HepG2 (cell line): ENCODE results near the gene NCKAP5L. TPM values are rescaled to one million over a fixed set of nuclear protein-coding genes. Genes with fewer than 3 reads are reported as not detected.
A peak's percentile ranks its signal among the peaks of the same experiment; 100 is the strongest.

Experiments
- ATAC-seq: fragments of 200-7000 bp; cut with Tn5 transposase; 3 replicates; pipeline ENCODE4 v1.9.1; 2020; ENCODE audit warnings: mild to moderate bottlenecking, moderate library complexity
- BruUV-seq: library from RNA; stranded (reverse); fragments of 400-500 nt; replicated peaks from 2 replicates; lab custom pipeline; 2021; lab: Mats Ljungman, UMichigan
- CTCF ChIA-PET: fragments of 300-600 bp; formaldehyde crosslinking; extraction: SDS; loops from one replicate; lab custom pipeline; 2021; ENCODE audit warnings: low total read pairs, inconsistent platforms, low intra/inter-chr PET ratio; lab: Yijun Ruan, JAX
- POLR2A ChIA-PET: fragments of 350-600 bp; sonication (Branson Sonifier 250); formaldehyde crosslinking; loops from one replicate; lab custom pipeline; 2020; ENCODE audit warnings: antibody characterized with exemption, inconsistent platforms; lab: Yijun Ruan, JAX
- DNase-seq: peaks from one replicate; pipeline ENCODE4 v3.0.0-alpha.2; 2015; ENCODE audit warnings: low spot score
- FAIRE-seq: peaks from 3 replicates; lab custom pipeline; 2011; peaks lifted over from hg19 to GRCh38; lab: Jason Lieb, UNC
- H2AFZ ChIP-seq: one replicate; pipeline ENCODE4 v1.6.1; 2011; ENCODE audit warnings: low read length, inconsistent platforms
- H3K27ac ChIP-seq: fragments of 300-600 bp; 3 replicates; pipeline ENCODE4 v1.8.0; 2011; ENCODE audit warnings: mixed run types, mild to moderate bottlenecking, mixed read lengths, low read length, inconsistent platforms; ENCODE audit not compliant: insufficient read depth; ENCODE audit errors: extremely low read length
- H3K27me3 ChIP-seq, 2 experiments: fragments of 200-600 bp in 1 of 2; 2 replicates in 1 of 2; 3 replicates in 1 of 2; pipeline versions ENCODE4 v1.6.0 to v1.8.0; 2011; ENCODE audit warnings: low read length in 2 of 2, mild to moderate bottlenecking in 2 of 2, moderate library complexity in 2 of 2, inconsistent platforms in 1 of 2; ENCODE audit not compliant: insufficient read depth in 2 of 2, control insufficient read depth in 1 of 2
- H3K36me3 ChIP-seq, 2 experiments: fragments of 200-600 bp in 1 of 2; replicated peaks in 1 of 2; 2 replicates in 1 of 2; 3 replicates in 1 of 2; pipeline versions ENCODE4 v1.5.1 to v1.8.0; 2011; ENCODE audit warnings: low read length in 2 of 2, inconsistent platforms in 1 of 2; ENCODE audit not compliant: insufficient read depth in 2 of 2, control insufficient read depth in 1 of 2
- H3K4me1 ChIP-seq: 2 replicates; pipeline ENCODE4 v1.5.1; 2012; ENCODE audit warnings: low read length, inconsistent platforms; ENCODE audit not compliant: insufficient read depth
- H3K4me2 ChIP-seq: 2 replicates; pipeline ENCODE4 v1.6.0; 2011; ENCODE audit warnings: low read depth, low read length, inconsistent platforms
- H3K4me3 ChIP-seq, 3 experiments: fragments of 200-600 bp in 1 of 3; sonication (generic), shearing (Covaris generic) in 1 of 3; replicated peaks in 1 of 3; 2 replicates each; pipeline ENCODE4 v1.5.1; 2011 to 2016; ENCODE audit warnings: low read length in 3 of 3, inconsistent platforms in 2 of 3, low read depth in 2 of 3, mild to moderate bottlenecking in 2 of 3, control low read depth in 1 of 3, mixed read lengths in 1 of 3; ENCODE audit not compliant: insufficient read depth in 1 of 3
- H3K79me2 ChIP-seq: one replicate; pipeline ENCODE4 v1.6.1; 2011; ENCODE audit warnings: low read length, inconsistent platforms; ENCODE audit not compliant: insufficient read depth
- H3K9ac ChIP-seq: 2 replicates; pipeline ENCODE4 v1.6.0; 2011; ENCODE audit warnings: mild to moderate bottlenecking, low read depth, low read length, inconsistent platforms; ENCODE audit not compliant: insufficient read depth
- H3K9me3 ChIP-seq: 2 replicates; pipeline ENCODE4 v1.5.1; 2012; ENCODE audit warnings: mild to moderate bottlenecking, low read length
- H4K20me1 ChIP-seq: 2 replicates; pipeline ENCODE4 v1.6.0; 2011; ENCODE audit warnings: inconsistent platforms, mild to moderate bottlenecking, low read length, moderate library complexity; ENCODE audit not compliant: insufficient read depth
- AGO1 ChIP-seq: fragments of 200-400 bp; formaldehyde crosslinking; IDR thresholded peaks from 2 replicates; pipeline ENCODE4 v1.6.1; 2017; ENCODE audit warnings: mild to moderate bottlenecking, low read depth, low read length, moderate library complexity; ENCODE audit not compliant: poor library complexity, severe bottlenecking
- RARA ChIP-seq: IDR thresholded peaks from 2 replicates; pipeline ENCODE4 v1.6.1; 2016; ENCODE audit warnings: missing genetic modification reagents, missing compliant biosample characterization
- RARG ChIP-seq: sonication (generic); formaldehyde crosslinking; IDR thresholded peaks from 2 replicates; pipeline ENCODE4 v1.4.0; 2020; ENCODE audit warnings: low read depth, mild to moderate bottlenecking, missing genetic modification reagents
- ZNF629 ChIP-seq: sonication (generic); formaldehyde crosslinking; conservative IDR thresholded peaks from 2 replicates; pipeline ENCODE4 v1.5.0; 2020; ENCODE audit warnings: missing genetic modification reagents
- ZNF839 ChIP-seq: sonication (generic); formaldehyde crosslinking; IDR thresholded peaks from 2 replicates; pipeline ENCODE4 v1.4.0; 2020; ENCODE audit warnings: missing genetic modification reagents, mild to moderate bottlenecking, borderline replicate concordance
- WGBS: methylation state at CpG from one replicate; pipeline ENCODE4 v1.1.6; 2017; ENCODE audit warnings: low lambda C conversion rate; 5-methylcytosine and 5-hydroxymethylcytosine counted together
- in situ Hi-C: cut with HindIII; loops from 2 replicates; pipeline ENCODE4 v1.10.0; 2017; ENCODE audit warnings: low pct_unique_long_range_greater_than_20kb; ENCODE audit not compliant: extremely low pct_ligation_motif_present
- intact Hi-C: fragments of 100-400 bp; cut with micrococcal nuclease; formaldehyde crosslinking; loops from one replicate; pipeline ENCODE4 v1.10.0; 2022; ENCODE audit not compliant: unreplicated experiment
- polyA plus RNA-seq, 8 experiments: library from polyadenylated mRNA; depleted of rRNA in 3 of 8; stranded (reverse) in 7 of 8; unstranded in 1 of 8; fragments of >200 nt; fragmentation: Illumina TruSeq in 4 of 8; extraction: Trizol in 4 of 8; gene quantifications; 2 replicates each; pipeline versions ENCODE4 v1.2.1 to v1.2.3, GENCODE V29; 2011 to 2016; ENCODE audit warnings: low read depth in 4 of 8, missing spikeins in 1 of 8, mixed read lengths in 1 of 8; ENCODE audit not compliant: insufficient read depth in 1 of 8
- total RNA-seq, 5 experiments: library from RNA; depleted of rRNA; stranded (reverse); fragments of >200 nt; fragmentation: Illumina TruSeq; extraction: Trizol; gene quantifications; 2 replicates each; pipeline ENCODE4 v1.2.3, GENCODE V29; 2016; ENCODE audit warnings: low read depth in 1 of 5

Gene NCKAP5L
- total and polyA plus RNA-seq, 2 of the 13 experiments (the other 11 are each of a cell fraction or from before 2014, with no cell fraction given): 4.1 to 9.0 TPM

GRCh38 chr12:49876070-49876469 lies 47.9 kb upstream of the NCKAP5L start:
- DNase-seq: no peak
- Histone ChIP-seq H3K4me1 (no peaks in the 10 kb centered on the region), H3K9ac (no peak overlapping the region), H3K36me3 (no peaks in the 10 kb centered on the region), H3K4me2 (no peak overlapping the region), H3K27ac (no peak overlapping the region), H3K79me2 (no peaks in the 10 kb centered on the region), H3K27me3 (peaks cover 0 to 8% of the 10 kb centered on the region in 2 experiments; a peak in 1 of 5 replicates), H3K9me3 (peaks cover 26% of the 10 kb centered on the region), H4K20me1 (no peaks in the 10 kb centered on the region), H2AFZ (no peak overlapping the region), H3K4me3 (no peak overlapping the region)
- intact Hi-C loops (no loop called here), in situ Hi-C loops (no loop called here)
- POLR2A ChIA-PET: no interaction called here
- CTCF ChIA-PET: no interaction called here
- WGBS: 36% methylated on average over 3 of the region's 3 CpGs
- BruUV-seq: no TSS peak
- FAIRE-seq: no peak
- no peak for TF ChIP-seq AGO1
- TF ChIP-seq RARG (CRISPR knock-in tag): no peak
- TF ChIP-seq ZNF629 (CRISPR knock-in tag): peak; percentile 24; the same call in 1 of the 2 replicates
- no peak for ATAC-seq

GRCh38 chr12:49875115-49875720 lies 47.0 kb upstream of the NCKAP5L start:
- no peak for FAIRE-seq
- no peak for DNase-seq
- ChIA-PET CTCF (no interaction called here), POLR2A (no interaction called here)
- Histone ChIP-seq H3K4me1 (no peaks in the 10 kb centered on the region), H3K36me3 (no peaks in the 10 kb centered on the region), H3K9ac (no peak overlapping the region), H2AFZ (no peak overlapping the region), H3K27ac (no peak overlapping the region), H3K27me3 (peaks cover 0 to 16% of the 10 kb centered on the region in 2 experiments; a peak in 2 of 5 replicates), H3K4me3 (no peak overlapping the region)
- WGBS: 69% methylated on average over 9 of the region's 9 CpGs
- BruUV-seq: no TSS peak
- in situ Hi-C loops (no loop called here), intact Hi-C loops (no loop called here)
- no peak for TF ChIP-seq RARA
- no peak for TF ChIP-seq ZNF839 (CRISPR knock-in tag)
- TF ChIP-seq, all 625 proteins: peak for 0
- no peaks in the 10 kb centered on the region for H3K79me2 ChIP-seq
- H3K9me3 ChIP-seq: peaks cover 24% of the 10 kb centered on the region
- no peak overlapping the region for H3K4me2 ChIP-seq
- H4K20me1 ChIP-seq: no peaks in the 10 kb centered on the region
- ATAC-seq: no peak
